Stimulated activated CD4-positive, alpha-beta T cell treated with anti-CD3 and anti-CD28 coated beads, Interleukin-15, amount 100 ng/mL, for 1 hour (primary cell): ENCODE measurements around the gene TMEM150B.

Source experiments
- DNase-seq, 2 donors: peaks; one replicate each; pipeline ENCODE4 v3.0.0-alpha.2; 2020; ENCODE audit warnings: low read depth in 1 of 2, low spot score in 1 of 2

Gene TMEM150B

GRCh38 chr19:55355213-55355821 is 30.2 kb upstream of the TMEM150B start:
- DNase-seq = no peak

DNA sequence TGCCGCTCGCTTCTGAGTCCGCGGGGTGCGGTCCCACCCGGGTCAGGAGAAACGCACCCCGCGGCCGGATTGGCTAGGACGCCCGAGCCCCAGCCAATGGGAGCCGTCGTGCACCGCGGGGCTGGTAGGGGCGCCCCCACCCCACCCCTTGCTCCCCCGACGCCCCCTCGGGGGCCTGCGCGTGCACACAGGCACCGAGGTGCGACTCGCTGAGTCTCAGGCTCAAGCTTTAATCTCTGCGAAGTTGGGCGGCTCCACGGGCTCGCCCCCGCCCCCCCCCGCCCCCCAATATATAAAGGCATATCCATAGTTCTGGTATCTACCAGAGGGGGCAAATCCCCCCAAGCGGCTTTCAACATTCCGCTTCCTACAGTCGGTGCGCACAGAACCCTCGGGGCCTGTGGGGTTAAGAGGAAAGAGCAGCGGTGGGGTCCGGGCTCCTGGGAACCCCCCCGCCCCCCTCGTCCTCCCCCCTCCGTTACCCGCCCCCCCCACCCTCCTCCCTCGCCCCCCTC is 29.6 kb upstream of the TMEM150B start, which contains the start of gene COX6B2:
TSS of gene COX6B2 (minus strand) at position 22 of the 515 bp plus-strand sequence. CDS start 198 bp downstream, outside the sequence.
- DNase-seq = no peak

GRCh38 chr19:55353803-55354697 is 28.9 kb upstream of the TMEM150B start:
- DNase-seq = peak; percentile 34 to 49

DNA sequence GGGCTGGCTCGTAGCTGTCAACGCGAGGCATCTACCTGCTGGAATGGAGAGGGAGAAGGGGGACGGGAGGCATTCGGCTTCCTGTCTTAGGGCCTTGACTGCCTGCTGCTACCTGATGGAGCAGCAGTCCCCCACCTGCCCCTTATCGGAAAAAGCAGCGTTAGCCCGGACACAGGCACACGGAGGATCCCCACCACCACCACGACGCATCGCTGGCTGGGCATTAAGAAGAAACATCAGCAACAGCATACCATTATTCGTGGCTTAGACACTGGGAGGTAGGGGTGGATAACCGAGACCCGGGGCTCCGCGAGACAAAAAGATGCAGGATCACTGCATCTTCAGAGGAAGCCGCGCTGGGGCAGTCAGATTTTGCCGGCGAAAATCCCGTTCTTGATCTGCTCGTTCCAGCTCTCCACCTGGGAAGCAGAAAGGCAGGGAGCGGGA is 28.2 kb upstream of the TMEM150B start:
- DNase-seq = no peak

- DNase-seq = no peak
These were observed 27.5 kb upstream of the TMEM150B start for GRCh38 chr19:55352549-55353145.

DNA sequence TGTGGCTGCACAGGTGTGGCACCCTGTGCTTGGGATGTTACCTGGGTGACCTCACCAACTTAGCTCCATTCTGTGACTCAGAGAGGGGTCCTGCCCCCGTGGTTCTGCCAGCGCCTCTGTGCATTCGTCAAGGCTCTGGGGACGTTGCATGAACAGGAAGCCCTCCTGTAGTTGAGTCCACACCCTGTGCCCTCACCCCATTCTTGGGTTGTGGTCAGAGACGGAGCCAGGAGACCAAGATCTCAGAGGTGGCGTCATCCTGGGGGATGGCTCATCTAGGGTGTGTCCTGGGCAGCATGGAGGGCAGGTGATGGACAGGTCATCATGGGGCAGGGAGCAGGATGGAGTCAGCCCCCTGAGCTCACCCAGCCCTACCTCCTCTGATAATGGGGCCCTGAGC is 26.9 kb upstream of the TMEM150B start:
- no peak for DNase-seq

DNA sequence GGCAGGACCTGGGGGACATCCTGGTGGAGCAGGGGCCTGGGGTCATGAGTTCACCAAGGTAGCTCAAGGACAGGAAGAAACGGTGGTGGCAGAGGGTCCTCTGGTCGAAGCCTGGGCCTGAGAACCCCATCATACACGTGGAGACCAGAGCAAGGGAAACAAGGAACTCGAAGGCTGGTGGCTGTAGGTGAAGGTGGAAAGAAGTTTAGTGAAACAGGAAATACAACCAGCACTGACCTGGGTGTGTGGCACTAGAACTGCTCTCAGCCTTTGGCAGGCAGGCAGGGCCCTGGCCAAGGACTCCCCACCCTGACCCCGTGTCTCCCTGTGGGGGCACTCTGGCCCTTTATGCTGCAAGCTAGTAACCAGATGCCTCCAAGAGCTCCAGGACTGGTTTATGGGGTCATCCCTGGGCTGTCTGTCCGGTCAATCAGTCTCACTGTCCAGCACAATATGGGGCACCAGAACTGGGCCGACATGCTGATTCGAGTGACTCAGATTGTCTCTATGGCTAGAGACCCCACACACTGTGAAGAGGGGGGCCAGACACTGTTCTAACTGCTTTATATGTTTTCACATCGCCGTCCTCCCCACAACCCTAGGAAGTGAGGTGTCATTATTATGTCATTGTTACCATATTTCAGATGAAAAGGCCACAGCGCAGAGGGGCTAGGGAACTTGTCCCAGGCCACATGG is 25.6 kb upstream of the TMEM150B start:
- DNase-seq = no peak

GRCh38 chr19:55348317-55349034 is 23.3 kb upstream of the TMEM150B start:
- DNase-seq = no peak

GRCh38 chr19:55347442-55348009 is 22.4 kb upstream of the TMEM150B start:
- no peak for DNase-seq

DNA sequence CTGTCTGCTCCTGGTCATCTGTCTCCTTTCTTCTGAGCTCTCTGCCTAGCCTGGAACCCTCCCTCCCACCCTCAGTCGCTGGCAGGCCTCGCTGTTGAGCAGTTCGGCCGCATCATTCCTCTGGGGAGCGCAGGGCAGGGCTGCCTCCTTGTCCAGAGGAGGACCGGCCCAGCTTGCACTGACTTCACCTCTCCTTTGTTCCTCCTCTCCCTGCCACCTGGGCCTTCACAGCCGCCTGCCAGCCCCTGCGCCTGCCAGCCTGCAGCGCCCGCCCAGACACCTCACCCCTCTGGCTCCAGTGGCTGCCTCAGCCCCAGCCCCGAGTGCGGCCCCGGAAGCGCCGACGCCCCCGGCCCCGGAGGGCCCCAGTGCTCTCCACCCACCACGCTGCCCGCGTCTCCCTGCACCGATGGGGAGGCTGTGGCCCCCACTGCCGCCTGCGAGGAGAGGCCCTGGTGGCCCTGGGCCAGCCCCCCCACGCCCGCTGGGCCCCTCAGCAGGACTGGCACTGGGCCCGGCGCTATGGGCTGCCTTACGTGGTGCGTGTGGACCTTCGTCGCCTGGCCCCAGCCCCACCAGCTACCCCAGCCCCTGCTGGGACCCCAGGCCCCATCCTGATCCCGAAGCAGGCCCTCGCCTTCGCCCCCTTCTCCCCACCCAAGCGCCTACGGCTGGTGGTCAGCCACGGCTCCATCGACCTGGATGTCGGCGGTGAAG is 21.7 kb upstream of the TMEM150B start:
- no peak for DNase-seq

- DNase-seq = no peak
These were observed 20.9 kb upstream of the TMEM150B start for GRCh38 chr19:55345818-55346724.

GRCh38 chr19:55345101-55345817 is 20.1 kb upstream of the TMEM150B start:
- no peak for DNase-seq

DNA sequence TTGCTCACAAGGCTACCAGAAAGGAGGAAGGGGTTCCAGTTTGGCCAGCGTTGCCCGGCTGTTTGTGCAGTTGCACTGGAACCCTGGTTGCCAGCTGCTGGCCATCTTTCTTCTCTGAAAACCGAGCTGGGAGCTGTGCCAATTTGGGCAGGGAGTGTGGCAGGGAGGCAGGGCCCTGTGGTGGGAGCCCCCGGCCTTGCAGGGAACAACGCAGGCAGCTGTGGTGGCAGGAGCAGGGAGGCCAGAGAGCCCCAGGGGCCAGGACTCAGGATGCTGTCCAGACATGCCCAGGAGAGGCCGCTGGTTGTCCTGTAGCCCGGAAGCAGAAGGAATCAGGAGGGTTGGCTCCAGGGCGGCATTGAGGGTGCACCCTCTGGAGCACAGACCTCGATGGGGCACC is 19.3 kb upstream of the TMEM150B start:
- DNase-seq = no peak

- DNase-seq = no peak
These were observed 16.7 kb upstream of the TMEM150B start for GRCh38 chr19:55341595-55342531.

DNA sequence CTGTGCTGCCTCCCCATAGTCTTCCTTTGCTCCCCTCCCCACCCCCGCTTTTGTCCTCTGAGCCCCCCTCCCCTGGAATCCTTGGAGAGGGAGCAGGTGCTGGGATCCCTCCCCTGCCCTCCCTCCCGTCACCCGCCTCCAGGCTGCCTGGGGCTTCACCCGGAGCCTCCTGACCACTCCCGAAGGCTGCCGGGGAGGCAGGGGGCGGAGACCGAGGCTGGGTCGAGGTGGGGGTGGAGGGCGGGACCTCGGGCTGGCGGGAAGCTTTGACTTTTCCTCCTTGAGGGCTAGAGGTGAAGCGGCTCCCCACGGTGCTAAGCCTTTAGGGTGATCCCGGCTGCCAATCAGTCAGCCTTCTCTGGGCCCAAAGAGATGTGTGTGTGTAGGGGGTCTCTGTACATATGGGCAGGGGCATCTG is 16.0 kb upstream of the TMEM150B start:
- peak in 1 of 2 donors; percentile 44 for DNase-seq

- no peak for DNase-seq
These were observed 15.6 kb upstream of the TMEM150B start for GRCh38 chr19:55340784-55341147.
